GM12878 (cell line): ENCODE results near the gene PGA3. TPM values are rescaled to one million over a fixed set of nuclear protein-coding genes. Genes with fewer than 3 reads are reported as not detected.
A peak's percentile ranks its signal among the peaks of the same experiment; 100 is the strongest.

Experiments
- BACH1 ChIP-seq: fragments of 450-650 bp; IDR thresholded peaks from 2 replicates; pipeline ENCODE4 v1.6.1; 2017; ENCODE audit warnings: mild to moderate bottlenecking, borderline replicate concordance
- HDAC6 ChIP-seq: fragments of 200-600 bp; sonication (generic); IDR thresholded peaks from one replicate; pipeline ENCODE4 v1.8.0; 2017; ENCODE audit warnings: antibody characterized with exemption; ENCODE audit not compliant: unreplicated experiment
- HSF1 ChIP-seq: fragments of 150-350 bp; IDR thresholded peaks from 2 replicates; pipeline ENCODE4 v1.6.1; 2014; ENCODE audit warnings: mild to moderate bottlenecking, low read depth, low read length
- SIX5 ChIP-seq: IDR thresholded peaks from 2 replicates; pipeline ENCODE4 v1.6.1; 2011; ENCODE audit warnings: mild to moderate bottlenecking, low read depth, low read length, moderate library complexity; ENCODE audit not compliant: severe bottlenecking
- polyA plus RNA-seq, 11 experiments: library from polyadenylated mRNA; depleted of rRNA in 4 of 11; unstranded in 6 of 11; stranded (reverse) in 5 of 11; fragments of >200 nt; fragmentation: Nextera tagmentation in 4 of 11; fragmentation: Illumina TruSeq in 1 of 11; extraction: Ambion mirVana in 4 of 11; extraction: Trizol in 1 of 11; gene quantifications; 1 replicate in 1 of 11; 2 replicates in 10 of 11; pipeline versions ENCODE4 v1.2.1 to v1.2.3, GENCODE V29; 2011 to 2016; ENCODE audit warnings: inconsistent platforms in 2 of 11, missing spikeins in 2 of 11, low read depth in 1 of 11
- total RNA-seq, 4 experiments: library from RNA; depleted of rRNA in 3 of 4; stranded (reverse); fragments of >200 nt in 3 of 4; fragmentation: Illumina TruSeq in 1 of 4; extraction: Trizol in 1 of 4; gene quantifications; 2 replicates each; pipeline versions ENCODE4 v1.2.1 to v1.2.3, GENCODE V29; 2013 to 2021
- TF ChIP-seq, protein P1 (sequence below): IDR thresholded peaks from 2 replicates; pipeline ENCODE4 v1.6.1; 2012; ENCODE audit warnings: low read depth, low read length, improper control_type of control experiment
- TF ChIP-seq, protein P2 (sequence below): IDR thresholded peaks from 2 replicates; pipeline ENCODE4 v1.6.1; 2011; ENCODE audit warnings: low read depth, low read length, improper control_type of control experiment, borderline replicate concordance
- TF ChIP-seq, protein P3 (sequence below): fragments of 450-650 bp; IDR thresholded peaks from 2 replicates; pipeline ENCODE4 v1.6.1; 2014; ENCODE audit warnings: mild to moderate bottlenecking
- TF ChIP-seq, protein P4 (sequence below): fragments of 450-650 bp; IDR thresholded peaks from 2 replicates; pipeline ENCODE4 v1.6.1; 2016; ENCODE audit warnings: mild to moderate bottlenecking, moderate library complexity, borderline replicate concordance
- TF ChIP-seq, protein P5 (sequence below), 3 experiments: IDR thresholded peaks in 2 of 3; conservative IDR thresholded peaks in 1 of 3; 2 replicates each; pipeline ENCODE4 v1.5.1; 2011; ENCODE audit warnings: low read depth in 3 of 3, low read length in 3 of 3, mild to moderate bottlenecking in 3 of 3, control low read depth in 2 of 3, moderate library complexity in 2 of 3, inconsistent platforms in 1 of 3, mixed read lengths in 1 of 3; ENCODE audit not compliant: control insufficient read depth in 2 of 3, insufficient read depth in 1 of 3; ENCODE audit errors: extremely low read depth in 1 of 3

The PGA3 gene
- total and polyA plus RNA-seq, 10 of the 15 experiments (the other 5 are each of a cell fraction or from before 2014, with no cell fraction given), result not detected

DNA sequence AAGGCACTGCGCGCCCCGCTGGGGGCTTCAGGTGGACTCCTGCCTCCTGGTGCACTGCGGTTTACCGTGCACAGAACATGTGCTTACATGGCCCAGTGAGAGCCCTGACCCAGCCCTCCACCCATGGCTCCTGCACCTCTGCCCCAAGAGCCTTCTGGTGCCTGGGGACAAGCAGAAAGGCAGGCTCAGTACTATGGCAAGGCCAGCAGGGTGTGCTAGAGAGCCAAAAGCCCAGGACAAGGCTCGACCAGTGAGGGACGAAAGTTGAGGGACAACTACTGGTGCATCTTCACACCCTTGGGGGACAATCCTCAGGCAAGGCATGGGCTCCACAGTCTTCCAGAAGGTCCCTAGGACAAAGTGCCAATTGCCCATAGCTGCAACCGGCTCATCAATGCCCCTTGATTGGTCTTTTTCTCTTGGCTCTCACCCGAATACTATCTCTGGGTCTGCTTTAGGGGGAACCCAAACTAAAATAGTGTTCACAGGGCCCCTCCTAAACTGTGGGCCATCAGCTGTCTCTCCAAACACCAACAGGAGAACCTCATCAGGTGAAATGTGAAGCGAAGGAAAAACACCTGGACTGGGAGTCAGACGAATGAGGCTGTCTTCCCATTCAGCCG is 51.2 kb downstream of the PGA3 start (continued):
- TF ChIP-seq, protein P1, sequence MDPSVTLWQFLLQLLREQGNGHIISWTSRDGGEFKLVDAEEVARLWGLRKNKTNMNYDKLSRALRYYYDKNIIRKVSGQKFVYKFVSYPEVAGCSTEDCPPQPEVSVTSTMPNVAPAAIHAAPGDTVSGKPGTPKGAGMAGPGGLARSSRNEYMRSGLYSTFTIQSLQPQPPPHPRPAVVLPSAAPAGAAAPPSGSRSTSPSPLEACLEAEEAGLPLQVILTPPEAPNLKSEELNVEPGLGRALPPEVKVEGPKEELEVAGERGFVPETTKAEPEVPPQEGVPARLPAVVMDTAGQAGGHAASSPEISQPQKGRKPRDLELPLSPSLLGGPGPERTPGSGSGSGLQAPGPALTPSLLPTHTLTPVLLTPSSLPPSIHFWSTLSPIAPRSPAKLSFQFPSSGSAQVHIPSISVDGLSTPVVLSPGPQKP, result no peak
- TF ChIP-seq, protein P2, sequence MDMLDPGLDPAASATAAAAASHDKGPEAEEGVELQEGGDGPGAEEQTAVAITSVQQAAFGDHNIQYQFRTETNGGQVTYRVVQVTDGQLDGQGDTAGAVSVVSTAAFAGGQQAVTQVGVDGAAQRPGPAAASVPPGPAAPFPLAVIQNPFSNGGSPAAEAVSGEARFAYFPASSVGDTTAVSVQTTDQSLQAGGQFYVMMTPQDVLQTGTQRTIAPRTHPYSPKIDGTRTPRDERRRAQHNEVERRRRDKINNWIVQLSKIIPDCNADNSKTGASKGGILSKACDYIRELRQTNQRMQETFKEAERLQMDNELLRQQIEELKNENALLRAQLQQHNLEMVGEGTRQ, result no peak
- TF ChIP-seq, protein P3, sequence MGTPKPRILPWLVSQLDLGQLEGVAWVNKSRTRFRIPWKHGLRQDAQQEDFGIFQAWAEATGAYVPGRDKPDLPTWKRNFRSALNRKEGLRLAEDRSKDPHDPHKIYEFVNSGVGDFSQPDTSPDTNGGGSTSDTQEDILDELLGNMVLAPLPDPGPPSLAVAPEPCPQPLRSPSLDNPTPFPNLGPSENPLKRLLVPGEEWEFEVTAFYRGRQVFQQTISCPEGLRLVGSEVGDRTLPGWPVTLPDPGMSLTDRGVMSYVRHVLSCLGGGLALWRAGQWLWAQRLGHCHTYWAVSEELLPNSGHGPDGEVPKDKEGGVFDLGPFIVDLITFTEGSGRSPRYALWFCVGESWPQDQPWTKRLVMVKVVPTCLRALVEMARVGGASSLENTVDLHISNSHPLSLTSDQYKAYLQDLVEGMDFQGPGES, result no peak
- TF ChIP-seq, protein P4, sequence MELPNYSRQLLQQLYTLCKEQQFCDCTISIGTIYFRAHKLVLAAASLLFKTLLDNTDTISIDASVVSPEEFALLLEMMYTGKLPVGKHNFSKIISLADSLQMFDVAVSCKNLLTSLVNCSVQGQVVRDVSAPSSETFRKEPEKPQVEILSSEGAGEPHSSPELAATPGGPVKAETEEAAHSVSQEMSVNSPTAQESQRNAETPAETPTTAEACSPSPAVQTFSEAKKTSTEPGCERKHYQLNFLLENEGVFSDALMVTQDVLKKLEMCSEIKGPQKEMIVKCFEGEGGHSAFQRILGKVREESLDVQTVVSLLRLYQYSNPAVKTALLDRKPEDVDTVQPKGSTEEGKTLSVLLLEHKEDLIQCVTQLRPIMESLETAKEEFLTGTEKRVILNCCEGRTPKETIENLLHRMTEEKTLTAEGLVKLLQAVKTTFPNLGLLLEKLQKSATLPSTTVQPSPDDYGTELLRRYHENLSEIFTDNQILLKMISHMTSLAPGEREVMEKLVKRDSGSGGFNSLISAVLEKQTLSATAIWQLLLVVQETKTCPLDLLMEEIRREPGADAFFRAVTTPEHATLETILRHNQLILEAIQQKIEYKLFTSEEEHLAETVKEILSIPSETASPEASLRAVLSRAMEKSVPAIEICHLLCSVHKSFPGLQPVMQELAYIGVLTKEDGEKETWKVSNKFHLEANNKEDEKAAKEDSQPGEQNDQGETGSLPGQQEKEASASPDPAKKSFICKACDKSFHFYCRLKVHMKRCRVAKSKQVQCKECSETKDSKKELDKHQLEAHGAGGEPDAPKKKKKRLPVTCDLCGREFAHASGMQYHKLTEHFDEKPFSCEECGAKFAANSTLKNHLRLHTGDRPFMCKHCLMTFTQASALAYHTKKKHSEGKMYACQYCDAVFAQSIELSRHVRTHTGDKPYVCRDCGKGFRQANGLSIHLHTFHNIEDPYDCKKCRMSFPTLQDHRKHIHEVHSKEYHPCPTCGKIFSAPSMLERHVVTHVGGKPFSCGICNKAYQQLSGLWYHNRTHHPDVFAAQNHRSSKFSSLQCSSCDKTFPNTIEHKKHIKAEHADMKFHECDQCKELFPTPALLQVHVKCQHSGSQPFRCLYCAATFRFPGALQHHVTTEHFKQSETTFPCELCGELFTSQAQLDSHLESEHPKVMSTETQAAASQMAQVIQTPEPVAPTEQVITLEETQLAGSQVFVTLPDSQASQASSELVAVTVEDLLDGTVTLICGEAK, result no peak
- TF ChIP-seq HSF1, result no peak
- no peak for TF ChIP-seq SIX5
- TF ChIP-seq, protein P5, sequence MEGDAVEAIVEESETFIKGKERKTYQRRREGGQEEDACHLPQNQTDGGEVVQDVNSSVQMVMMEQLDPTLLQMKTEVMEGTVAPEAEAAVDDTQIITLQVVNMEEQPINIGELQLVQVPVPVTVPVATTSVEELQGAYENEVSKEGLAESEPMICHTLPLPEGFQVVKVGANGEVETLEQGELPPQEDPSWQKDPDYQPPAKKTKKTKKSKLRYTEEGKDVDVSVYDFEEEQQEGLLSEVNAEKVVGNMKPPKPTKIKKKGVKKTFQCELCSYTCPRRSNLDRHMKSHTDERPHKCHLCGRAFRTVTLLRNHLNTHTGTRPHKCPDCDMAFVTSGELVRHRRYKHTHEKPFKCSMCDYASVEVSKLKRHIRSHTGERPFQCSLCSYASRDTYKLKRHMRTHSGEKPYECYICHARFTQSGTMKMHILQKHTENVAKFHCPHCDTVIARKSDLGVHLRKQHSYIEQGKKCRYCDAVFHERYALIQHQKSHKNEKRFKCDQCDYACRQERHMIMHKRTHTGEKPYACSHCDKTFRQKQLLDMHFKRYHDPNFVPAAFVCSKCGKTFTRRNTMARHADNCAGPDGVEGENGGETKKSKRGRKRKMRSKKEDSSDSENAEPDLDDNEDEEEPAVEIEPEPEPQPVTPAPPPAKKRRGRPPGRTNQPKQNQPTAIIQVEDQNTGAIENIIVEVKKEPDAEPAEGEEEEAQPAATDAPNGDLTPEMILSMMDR (IDR thresholded peaks at IDR 0.05 in 2 of 3, conservative IDR thresholded peaks at IDR 0.05 in 1 of 3; ENCODE audit: control insufficient read depth in 2 of 3, extremely low read depth in 1 of 3, insufficient read depth in 1 of 3, low read depth in 3 of 3, low read length in 3 of 3), result peak; percentile 93 to 99 (median 96)
- no peak for TF ChIP-seq HDAC6
- TF ChIP-seq BACH1, result no peak
- TF ChIP-seq, all 136 proteins: peak for 7
